Measurements from ENCODE around the gene CHD3.

DNA sequence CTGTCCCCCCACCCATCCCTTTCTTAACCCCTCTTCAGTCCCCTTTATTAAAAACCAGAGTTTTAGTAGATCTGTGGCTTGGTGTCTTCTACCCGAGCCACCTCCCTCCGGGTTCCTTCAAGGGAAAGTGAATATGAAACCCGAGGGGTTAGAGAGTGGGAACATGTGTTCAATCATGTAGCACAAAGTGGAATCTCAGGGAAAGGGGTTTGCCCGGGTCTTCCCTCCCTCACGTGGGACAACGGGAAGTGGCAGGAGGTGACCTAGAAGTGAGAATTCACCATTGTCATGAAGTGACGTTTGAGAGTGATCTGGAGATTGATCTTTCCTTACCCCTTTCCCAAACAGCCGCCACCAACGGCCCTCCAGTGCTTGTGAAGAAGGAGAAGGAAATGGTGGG, 22.5 kb downstream of the CHD3 start:
- TF ChIP-seq CTCF (IDR thresholded peaks at IDR 0.05; ENCODE audit: borderline replicate concordance, extremely low read depth, low read length, poor library complexity, severe bottlenecking) (no peak), EZH2 (IDR thresholded peaks at IDR 0.05; ENCODE audit: borderline replicate concordance, low read depth, low read length, severe bottlenecking) (no peak)

Data from DND-41 (cell line).